Neural cell (in vitro differentiated cells): Measurements from ENCODE around the gene GID4.

ENCODE experiments used
- EP300 ChIP-seq: fragments of 450-650 bp; conservative IDR thresholded peaks from 2 replicates; pipeline ENCODE4 v1.6.1; 2014; ENCODE audit warnings: antibody characterized with exemption, mild to moderate bottlenecking, moderate library complexity; ENCODE audit not compliant: poor library complexity, severe bottlenecking
- MXI1 ChIP-seq: fragments of 450-650 bp; conservative IDR thresholded peaks from 2 replicates; pipeline ENCODE4 v1.6.1; 2014; ENCODE audit warnings: antibody characterized with exemption, mild to moderate bottlenecking; ENCODE audit not compliant: poor library complexity, severe bottlenecking
- POLR2AphosphoS5 ChIP-seq: IDR thresholded peaks from 2 replicates; pipeline ENCODE4 v1.6.1; 2012
- SMC3 ChIP-seq: fragments of 450-650 bp; conservative IDR thresholded peaks from 2 replicates; pipeline ENCODE4 v1.6.1; 2014; ENCODE audit warnings: antibody characterized with exemption, mild to moderate bottlenecking, moderate library complexity; ENCODE audit not compliant: poor library complexity
- TF ChIP-seq, protein P1 (sequence below): fragments of 450-650 bp; IDR thresholded peaks from 2 replicates; pipeline ENCODE4 v1.5.1; 2014; ENCODE audit warnings: antibody characterized with exemption, mild to moderate bottlenecking, moderate library complexity; ENCODE audit not compliant: poor library complexity, severe bottlenecking

DNA sequence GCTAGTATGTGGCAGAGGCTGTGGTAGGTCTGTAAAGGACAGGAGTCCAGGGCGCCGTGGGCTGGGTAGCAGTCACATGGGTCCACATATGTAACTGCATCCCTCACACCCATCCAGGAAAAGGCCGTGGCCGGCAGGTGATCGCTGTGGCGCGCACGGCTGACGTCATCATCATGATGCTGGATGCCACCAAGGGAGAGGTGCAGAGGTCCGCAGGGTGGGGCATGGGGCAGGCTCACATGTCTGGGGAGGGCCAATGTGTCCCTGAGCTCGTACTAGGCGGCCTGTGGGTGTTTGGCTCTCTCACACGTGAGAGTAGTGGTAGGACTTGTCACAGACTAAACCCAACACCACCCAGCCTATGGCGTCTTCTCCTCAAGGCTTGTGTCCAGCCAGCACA lies 60.3 kb downstream of the GID4 start:
- TF ChIP-seq MXI1, result no peak
- no peak for TF ChIP-seq EP300
- no peak for TF ChIP-seq SMC3
- TF ChIP-seq, protein P1, sequence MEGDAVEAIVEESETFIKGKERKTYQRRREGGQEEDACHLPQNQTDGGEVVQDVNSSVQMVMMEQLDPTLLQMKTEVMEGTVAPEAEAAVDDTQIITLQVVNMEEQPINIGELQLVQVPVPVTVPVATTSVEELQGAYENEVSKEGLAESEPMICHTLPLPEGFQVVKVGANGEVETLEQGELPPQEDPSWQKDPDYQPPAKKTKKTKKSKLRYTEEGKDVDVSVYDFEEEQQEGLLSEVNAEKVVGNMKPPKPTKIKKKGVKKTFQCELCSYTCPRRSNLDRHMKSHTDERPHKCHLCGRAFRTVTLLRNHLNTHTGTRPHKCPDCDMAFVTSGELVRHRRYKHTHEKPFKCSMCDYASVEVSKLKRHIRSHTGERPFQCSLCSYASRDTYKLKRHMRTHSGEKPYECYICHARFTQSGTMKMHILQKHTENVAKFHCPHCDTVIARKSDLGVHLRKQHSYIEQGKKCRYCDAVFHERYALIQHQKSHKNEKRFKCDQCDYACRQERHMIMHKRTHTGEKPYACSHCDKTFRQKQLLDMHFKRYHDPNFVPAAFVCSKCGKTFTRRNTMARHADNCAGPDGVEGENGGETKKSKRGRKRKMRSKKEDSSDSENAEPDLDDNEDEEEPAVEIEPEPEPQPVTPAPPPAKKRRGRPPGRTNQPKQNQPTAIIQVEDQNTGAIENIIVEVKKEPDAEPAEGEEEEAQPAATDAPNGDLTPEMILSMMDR, result no peak
- no peak for TF ChIP-seq POLR2AphosphoS5
